ENCODE measurements around the gene SEC14L3. TPM values are rescaled to one million over a fixed set of nuclear protein-coding genes. Genes with fewer than 3 reads are reported as not detected.

The SEC14L3 gene
- polyA plus RNA-seq, 1 of the 3 experiments (the other 2 are of a cell fraction): not detected

GRCh38 chr22:30414525-30415047 lies 57.2 kb downstream of the SEC14L3 start:
- ChIA-PET POLR2A (interaction anchor here (0.6 kb wide), 1 partner anchor 33 kb away, joined by 3 read pairs; no protein-coding TSS in a partner anchor), CTCF (interaction anchor here (1.1 to 1.5 kb wide), 2 partner anchors 9 to 126 kb away, joined by 5 to 10 read pairs; partner anchors contain the start of gene CASTOR1)
- H3K27me3 ChIP-seq (ENCODE audit: insufficient read depth): no peaks in the 10 kb centered on the region
- TF ChIP-seq SIN3A (IDR thresholded peaks at IDR 0.05; ENCODE audit: borderline replicate concordance, low read depth, low read length) (no peak), GABPA (IDR thresholded peaks at IDR 0.05; ENCODE audit: low read depth) (no peak), TAF1 (IDR thresholded peaks at IDR 0.05; ENCODE audit: borderline replicate concordance, low read depth, low read length) (no peak), GATA2 (CRISPR knock-in tag; IDR thresholded peaks at IDR 0.05) (no peak)
- TF ChIP-seq, protein P1, sequence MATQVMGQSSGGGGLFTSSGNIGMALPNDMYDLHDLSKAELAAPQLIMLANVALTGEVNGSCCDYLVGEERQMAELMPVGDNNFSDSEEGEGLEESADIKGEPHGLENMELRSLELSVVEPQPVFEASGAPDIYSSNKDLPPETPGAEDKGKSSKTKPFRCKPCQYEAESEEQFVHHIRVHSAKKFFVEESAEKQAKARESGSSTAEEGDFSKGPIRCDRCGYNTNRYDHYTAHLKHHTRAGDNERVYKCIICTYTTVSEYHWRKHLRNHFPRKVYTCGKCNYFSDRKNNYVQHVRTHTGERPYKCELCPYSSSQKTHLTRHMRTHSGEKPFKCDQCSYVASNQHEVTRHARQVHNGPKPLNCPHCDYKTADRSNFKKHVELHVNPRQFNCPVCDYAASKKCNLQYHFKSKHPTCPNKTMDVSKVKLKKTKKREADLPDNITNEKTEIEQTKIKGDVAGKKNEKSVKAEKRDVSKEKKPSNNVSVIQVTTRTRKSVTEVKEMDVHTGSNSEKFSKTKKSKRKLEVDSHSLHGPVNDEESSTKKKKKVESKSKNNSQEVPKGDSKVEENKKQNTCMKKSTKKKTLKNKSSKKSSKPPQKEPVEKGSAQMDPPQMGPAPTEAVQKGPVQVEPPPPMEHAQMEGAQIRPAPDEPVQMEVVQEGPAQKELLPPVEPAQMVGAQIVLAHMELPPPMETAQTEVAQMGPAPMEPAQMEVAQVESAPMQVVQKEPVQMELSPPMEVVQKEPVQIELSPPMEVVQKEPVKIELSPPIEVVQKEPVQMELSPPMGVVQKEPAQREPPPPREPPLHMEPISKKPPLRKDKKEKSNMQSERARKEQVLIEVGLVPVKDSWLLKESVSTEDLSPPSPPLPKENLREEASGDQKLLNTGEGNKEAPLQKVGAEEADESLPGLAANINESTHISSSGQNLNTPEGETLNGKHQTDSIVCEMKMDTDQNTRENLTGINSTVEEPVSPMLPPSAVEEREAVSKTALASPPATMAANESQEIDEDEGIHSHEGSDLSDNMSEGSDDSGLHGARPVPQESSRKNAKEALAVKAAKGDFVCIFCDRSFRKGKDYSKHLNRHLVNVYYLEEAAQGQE (IDR thresholded peaks at IDR 0.05; ENCODE audit: low read depth, low read length): no peak
- no peaks in the 10 kb centered on the region for H3K9me2 ChIP-seq
- no peak for DNase-seq
- H3K79me2 ChIP-seq (ENCODE audit: insufficient read depth): no peaks in the 10 kb centered on the region
- no peaks in the 10 kb centered on the region for H4K20me1 ChIP-seq (ENCODE audit: insufficient read depth)
- H3F3A ChIP-seq (replicated peaks; ENCODE audit: insufficient read depth): peaks cover 3% of the 10 kb centered on the region
- H3K4me1 ChIP-seq (ENCODE audit: control insufficient read depth in 1 of 2, insufficient read depth in 2 of 2, low read depth in 1 of 2, low read length in 1 of 2): peaks cover 0 to 4% of the 10 kb centered on the region in 2 experiments; a peak in 1 of 4 replicates
- no peak overlapping the region for H3K27ac ChIP-seq (ENCODE audit: low read depth in 2 of 2, low read length in 1 of 2)
- peaks cover 30 to 44% of the 10 kb centered on the region in 2 experiments for H3K36me3 ChIP-seq (replicated peaks in 1 of 2; ENCODE audit: control insufficient read depth in 1 of 2, insufficient read depth in 2 of 2, low read length in 1 of 2)
- H3K9ac ChIP-seq: no peak overlapping the region
- WGBS (ENCODE audit: low lambda C conversion rate): 83% methylated on average over 4 of the region's 4 CpGs
- H3K4me3 ChIP-seq (ENCODE audit: low read depth in 2 of 2, low read length in 1 of 2): no peak overlapping the region
- no peak overlapping the region for H3K4me2 ChIP-seq
- no peaks in the 10 kb centered on the region for H3K9me3 ChIP-seq
- no peak overlapping the region for H2AFZ ChIP-seq (ENCODE audit: low read depth)

DNA sequence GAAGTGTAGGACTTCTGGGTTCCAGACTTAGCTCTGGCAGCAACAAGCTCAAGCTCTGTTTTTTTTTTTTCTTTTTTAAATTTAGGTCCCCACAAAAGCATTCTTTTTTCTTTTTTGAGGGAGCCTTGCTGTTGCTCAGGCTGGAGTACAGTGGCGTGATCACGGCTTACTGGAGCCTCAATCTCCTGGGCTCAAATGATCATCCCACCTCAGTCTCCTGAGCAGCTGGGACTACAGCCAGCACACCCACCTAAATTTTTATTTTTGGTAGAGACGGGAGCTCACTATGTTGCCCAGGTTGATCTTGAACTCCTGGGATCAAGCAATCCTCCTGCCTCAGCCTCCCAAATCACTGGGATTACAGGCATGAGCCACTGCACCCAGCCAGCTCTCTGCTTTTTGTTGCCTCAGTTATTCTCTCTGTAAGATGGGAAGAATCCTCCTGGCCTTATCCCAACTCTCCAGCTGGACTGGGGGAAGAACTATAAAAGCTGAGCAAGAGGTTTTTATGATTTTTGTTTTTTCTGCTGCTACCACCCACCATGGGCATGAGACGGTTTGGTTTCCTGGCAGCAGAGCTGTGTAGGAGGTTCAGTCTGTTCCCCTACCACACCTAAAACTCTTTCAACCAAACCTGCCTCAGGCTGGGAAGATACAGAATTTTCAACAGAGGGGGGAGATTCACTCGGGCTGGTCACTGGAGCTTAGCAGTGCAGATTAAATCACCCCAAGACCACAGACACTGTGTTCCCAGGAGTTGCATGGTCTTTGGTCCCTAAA lies 57.9 kb downstream of the SEC14L3 start:
- Histone ChIP-seq H3K4me1 (ENCODE audit: control insufficient read depth in 1 of 2, insufficient read depth in 2 of 2, low read depth in 1 of 2, low read length in 1 of 2) (no peaks in the 10 kb centered on the region), H3K36me3 (replicated peaks in 1 of 2; ENCODE audit: control insufficient read depth in 1 of 2, insufficient read depth in 2 of 2, low read length in 1 of 2) (peaks cover 25 to 44% of the 10 kb centered on the region in 2 experiments), H3K9me3 (no peaks in the 10 kb centered on the region), H3K79me2 (ENCODE audit: insufficient read depth) (no peaks in the 10 kb centered on the region), H3K27me3 (ENCODE audit: insufficient read depth) (no peaks in the 10 kb centered on the region), H2AFZ (ENCODE audit: low read depth) (no peak overlapping the region), H3F3A (replicated peaks; ENCODE audit: insufficient read depth) (no peaks in the 10 kb centered on the region), H4K20me1 (ENCODE audit: insufficient read depth) (no peaks in the 10 kb centered on the region), H3K9ac (no peak overlapping the region), H3K27ac (ENCODE audit: low read depth in 2 of 2, low read length in 1 of 2) (no peak overlapping the region), H3K9me2 (no peaks in the 10 kb centered on the region), H3K4me3 (ENCODE audit: low read depth in 2 of 2, low read length in 1 of 2) (no peak overlapping the region), H3K4me2 (no peak overlapping the region)
- POLR2A ChIA-PET: interaction anchor here (0.8 to 1.9 kb wide), 2 partner anchors 9 to 12 kb away, joined by 3 to 10 read pairs; no protein-coding TSS in a partner anchor
- TF ChIP-seq YY1 (IDR thresholded peaks at IDR 0.05; ENCODE audit: low read depth): no peak
- TF ChIP-seq, protein P2, sequence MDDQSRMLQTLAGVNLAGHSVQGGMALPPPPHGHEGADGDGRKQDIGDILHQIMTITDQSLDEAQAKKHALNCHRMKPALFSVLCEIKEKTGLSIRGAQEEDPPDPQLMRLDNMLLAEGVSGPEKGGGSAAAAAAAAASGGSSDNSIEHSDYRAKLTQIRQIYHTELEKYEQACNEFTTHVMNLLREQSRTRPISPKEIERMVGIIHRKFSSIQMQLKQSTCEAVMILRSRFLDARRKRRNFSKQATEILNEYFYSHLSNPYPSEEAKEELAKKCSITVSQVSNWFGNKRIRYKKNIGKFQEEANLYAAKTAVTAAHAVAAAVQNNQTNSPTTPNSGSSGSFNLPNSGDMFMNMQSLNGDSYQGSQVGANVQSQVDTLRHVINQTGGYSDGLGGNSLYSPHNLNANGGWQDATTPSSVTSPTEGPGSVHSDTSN (IDR thresholded peaks at IDR 0.05): no peak
- TF ChIP-seq TAF1 (IDR thresholded peaks at IDR 0.05; ENCODE audit: borderline replicate concordance, low read depth, low read length): no peak
- TF ChIP-seq SMC3 (IDR thresholded peaks at IDR 0.05; ENCODE audit: low read depth, low read length): no peak
- TF ChIP-seq, protein P3, sequence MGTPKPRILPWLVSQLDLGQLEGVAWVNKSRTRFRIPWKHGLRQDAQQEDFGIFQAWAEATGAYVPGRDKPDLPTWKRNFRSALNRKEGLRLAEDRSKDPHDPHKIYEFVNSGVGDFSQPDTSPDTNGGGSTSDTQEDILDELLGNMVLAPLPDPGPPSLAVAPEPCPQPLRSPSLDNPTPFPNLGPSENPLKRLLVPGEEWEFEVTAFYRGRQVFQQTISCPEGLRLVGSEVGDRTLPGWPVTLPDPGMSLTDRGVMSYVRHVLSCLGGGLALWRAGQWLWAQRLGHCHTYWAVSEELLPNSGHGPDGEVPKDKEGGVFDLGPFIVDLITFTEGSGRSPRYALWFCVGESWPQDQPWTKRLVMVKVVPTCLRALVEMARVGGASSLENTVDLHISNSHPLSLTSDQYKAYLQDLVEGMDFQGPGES (IDR thresholded peaks at IDR 0.05; ENCODE audit: low read depth, low read length): no peak
- TF ChIP-seq USF2 (IDR thresholded peaks at IDR 0.05; ENCODE audit: borderline replicate concordance, low read depth, low read length): no peak
- TF ChIP-seq FOSL2 (IDR thresholded peaks at IDR 0.05; ENCODE audit: borderline replicate concordance, low read depth): no peak
- TF ChIP-seq POLR2AphosphoS5 (IDR thresholded peaks at IDR 0.05; ENCODE audit: low read depth, low read length): no peak
- no peak for TF ChIP-seq MAX (IDR thresholded peaks at IDR 0.05; ENCODE audit: low read depth)
- WGBS (ENCODE audit: low lambda C conversion rate): 91% methylated on average over 5 of the region's 5 CpGs
- CTCF ChIA-PET: interaction anchor here (0.6 to 1.5 kb wide), 5 partner anchors 9 to 125 kb away, joined by 3 to 10 read pairs (median 3); partner anchors contain the start of genes CASTOR1 and RNF215
- no peak for DNase-seq

Data from SK-N-SH (cell line).